ENCODE measurements around the gene FUT7.

FUT7 gene

GRCh38 chr9:137014166-137014565, 17.7 kb downstream of the FUT7 start:
- Histone ChIP-seq H3K27ac (ENCODE audit: low read depth, low read length) (no peak overlapping the region), H3K36me3 (ENCODE audit: control insufficient read depth, insufficient read depth, low read length) (peaks cover 8% of the 10 kb centered on the region), H3K4me3 (ENCODE audit: low read length) (no peak overlapping the region)

GRCh38 chr9:137013571-137013940, 18.3 kb downstream of the FUT7 start:
- no peak overlapping the region for H3K4me3 ChIP-seq (ENCODE audit: low read length)
- peaks cover 8% of the 10 kb centered on the region for H3K36me3 ChIP-seq (ENCODE audit: control insufficient read depth, insufficient read depth, low read length)
- H3K4me1 ChIP-seq (ENCODE audit: control insufficient read depth, insufficient read depth, low read length), result no peaks in the 10 kb centered on the region
- H3K9ac ChIP-seq (ENCODE audit: low read length), result no peak overlapping the region
- no peaks in the 10 kb centered on the region for H3K27me3 ChIP-seq (ENCODE audit: control insufficient read depth, insufficient read depth, low read length)
- no peak overlapping the region for H3K27ac ChIP-seq (ENCODE audit: low read depth, low read length)

More at GRCh38 chr9:137014166-137014565, 17.7 kb downstream of the FUT7 start:
- Histone ChIP-seq H3K9ac (ENCODE audit: low read length) (no peak overlapping the region), H3K4me1 (ENCODE audit: control insufficient read depth, insufficient read depth, low read length) (no peaks in the 10 kb centered on the region), H3K27me3 (ENCODE audit: control insufficient read depth, insufficient read depth, low read length) (no peaks in the 10 kb centered on the region)

- peaks cover 8% of the 10 kb centered on the region for H3K36me3 ChIP-seq (ENCODE audit: control insufficient read depth, insufficient read depth, low read length)
- no peak overlapping the region for H3K27ac ChIP-seq (ENCODE audit: low read depth, low read length)
- H3K9ac ChIP-seq (ENCODE audit: low read length), result no peak overlapping the region
- H3K4me1 ChIP-seq (ENCODE audit: control insufficient read depth, insufficient read depth, low read length), result no peaks in the 10 kb centered on the region
- no peak overlapping the region for H3K4me3 ChIP-seq (ENCODE audit: low read length)
- no peaks in the 10 kb centered on the region for H3K27me3 ChIP-seq (ENCODE audit: control insufficient read depth, insufficient read depth, low read length)
Measured at GRCh38 chr9:137012694-137013570, 19.0 kb downstream of the FUT7 start.

- no peaks in the 10 kb centered on the region for H3K27me3 ChIP-seq (ENCODE audit: control insufficient read depth, insufficient read depth, low read length)
- no peaks in the 10 kb centered on the region for H3K4me1 ChIP-seq (ENCODE audit: control insufficient read depth, insufficient read depth, low read length)
- H3K27ac ChIP-seq (ENCODE audit: low read depth, low read length), result no peak overlapping the region
- H3K9ac ChIP-seq (ENCODE audit: low read length), result no peak overlapping the region
- no peak overlapping the region for H3K4me3 ChIP-seq (ENCODE audit: low read length)
- peaks cover 8% of the 10 kb centered on the region for H3K36me3 ChIP-seq (ENCODE audit: control insufficient read depth, insufficient read depth, low read length)
Measured at GRCh38 chr9:137011907-137012675, 19.8 kb downstream of the FUT7 start.

GRCh38 chr9:137011156-137011555, 20.7 kb downstream of the FUT7 start:
- Histone ChIP-seq H3K27me3 (ENCODE audit: control insufficient read depth, insufficient read depth, low read length) (no peaks in the 10 kb centered on the region), H3K4me1 (ENCODE audit: control insufficient read depth, insufficient read depth, low read length) (no peaks in the 10 kb centered on the region), H3K9ac (ENCODE audit: low read length) (no peak overlapping the region), H3K4me3 (ENCODE audit: low read length) (no peak overlapping the region), H3K36me3 (ENCODE audit: control insufficient read depth, insufficient read depth, low read length) (peaks cover 5% of the 10 kb centered on the region), H3K27ac (ENCODE audit: low read depth, low read length) (no peak overlapping the region)

- no peaks in the 10 kb centered on the region for H3K4me1 ChIP-seq (ENCODE audit: control insufficient read depth, insufficient read depth, low read length)
- no peak overlapping the region for H3K27ac ChIP-seq (ENCODE audit: low read depth, low read length)
- H3K36me3 ChIP-seq (ENCODE audit: control insufficient read depth, insufficient read depth, low read length), result no peaks in the 10 kb centered on the region
- no peak overlapping the region for H3K4me3 ChIP-seq (ENCODE audit: low read length)
- no peaks in the 10 kb centered on the region for H3K27me3 ChIP-seq (ENCODE audit: control insufficient read depth, insufficient read depth, low read length)
- no peak overlapping the region for H3K9ac ChIP-seq (ENCODE audit: low read length)
Measured at GRCh38 chr9:137009938-137010732, 21.8 kb downstream of the FUT7 start.

- Histone ChIP-seq H3K9ac (ENCODE audit: low read length) (no peak overlapping the region), H3K4me3 (ENCODE audit: low read length) (no peak overlapping the region), H3K4me1 (ENCODE audit: control insufficient read depth, insufficient read depth, low read length) (no peaks in the 10 kb centered on the region), H3K27me3 (ENCODE audit: control insufficient read depth, insufficient read depth, low read length) (no peaks in the 10 kb centered on the region), H3K36me3 (ENCODE audit: control insufficient read depth, insufficient read depth, low read length) (no peaks in the 10 kb centered on the region), H3K27ac (ENCODE audit: low read depth, low read length) (no peak overlapping the region)
Measured at GRCh38 chr9:137009217-137009616, 22.7 kb downstream of the FUT7 start.

- Histone ChIP-seq H3K27ac (ENCODE audit: low read depth, low read length) (no peak overlapping the region), H3K4me3 (ENCODE audit: low read length) (no peak overlapping the region), H3K4me1 (ENCODE audit: control insufficient read depth, insufficient read depth, low read length) (no peaks in the 10 kb centered on the region), H3K27me3 (ENCODE audit: control insufficient read depth, insufficient read depth, low read length) (no peaks in the 10 kb centered on the region), H3K9ac (ENCODE audit: low read length) (no peak overlapping the region), H3K36me3 (ENCODE audit: control insufficient read depth, insufficient read depth, low read length) (no peaks in the 10 kb centered on the region)
Measured at GRCh38 chr9:137008312-137008711, 23.6 kb downstream of the FUT7 start.

GRCh38 chr9:137007816-137008270, 24.0 kb downstream of the FUT7 start:
- no peak overlapping the region for H3K27ac ChIP-seq (ENCODE audit: low read depth, low read length)
- no peak overlapping the region for H3K9ac ChIP-seq (ENCODE audit: low read length)
- no peak overlapping the region for H3K4me3 ChIP-seq (ENCODE audit: low read length)
- H3K27me3 ChIP-seq (ENCODE audit: control insufficient read depth, insufficient read depth, low read length), result no peaks in the 10 kb centered on the region
- no peaks in the 10 kb centered on the region for H3K4me1 ChIP-seq (ENCODE audit: control insufficient read depth, insufficient read depth, low read length)
- no peaks in the 10 kb centered on the region for H3K36me3 ChIP-seq (ENCODE audit: control insufficient read depth, insufficient read depth, low read length)

GRCh38 chr9:137007108-137007815, 24.6 kb downstream of the FUT7 start:
- Histone ChIP-seq H3K9ac (ENCODE audit: low read length) (no peak overlapping the region), H3K36me3 (ENCODE audit: control insufficient read depth, insufficient read depth, low read length) (no peaks in the 10 kb centered on the region), H3K27ac (ENCODE audit: low read depth, low read length) (no peak overlapping the region)

GRCh38 chr9:137006116-137007003, 25.5 kb downstream of the FUT7 start:
- no peaks in the 10 kb centered on the region for H3K36me3 ChIP-seq (ENCODE audit: control insufficient read depth, insufficient read depth, low read length)
- no peak overlapping the region for H3K27ac ChIP-seq (ENCODE audit: low read depth, low read length)
- H3K27me3 ChIP-seq (ENCODE audit: control insufficient read depth, insufficient read depth, low read length), result no peaks in the 10 kb centered on the region
- no peaks in the 10 kb centered on the region for H3K4me1 ChIP-seq (ENCODE audit: control insufficient read depth, insufficient read depth, low read length)
- H3K9ac ChIP-seq (ENCODE audit: low read length), result no peak overlapping the region
- H3K4me3 ChIP-seq (ENCODE audit: low read length), result no peak overlapping the region

More at GRCh38 chr9:137007108-137007815, 24.6 kb downstream of the FUT7 start:
- no peaks in the 10 kb centered on the region for H3K4me1 ChIP-seq (ENCODE audit: control insufficient read depth, insufficient read depth, low read length)
- H3K4me3 ChIP-seq (ENCODE audit: low read length), result no peak overlapping the region
- H3K27me3 ChIP-seq (ENCODE audit: control insufficient read depth, insufficient read depth, low read length), result no peaks in the 10 kb centered on the region

All from rectal smooth muscle tissue (tissue), 1 donor.